ENCODE results near the gene GAA.

DNA sequence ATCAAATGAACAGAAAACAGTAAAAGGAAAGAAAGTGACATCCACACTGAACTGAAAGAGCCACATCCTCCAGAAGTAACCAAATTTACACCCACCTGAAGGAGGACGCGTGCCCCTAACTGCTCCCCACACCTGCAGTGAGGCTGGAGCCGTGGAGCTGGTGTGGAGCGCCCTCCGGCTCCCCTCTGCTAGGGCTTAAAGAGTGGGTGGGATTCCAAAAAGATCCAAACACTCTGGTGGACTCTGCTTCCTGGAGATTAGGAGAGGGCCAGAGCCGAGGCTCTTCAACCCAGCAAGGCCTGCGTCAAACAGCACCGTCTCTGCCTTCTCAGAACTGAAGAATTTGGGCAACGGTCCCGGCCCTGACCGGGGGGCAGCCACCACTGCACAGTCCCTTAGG lies 49.7 kb upstream of the GAA start:
- no peak for TF ChIP-seq POLR2A (IDR thresholded peaks at IDR 0.05)
- TF ChIP-seq, protein P1, sequence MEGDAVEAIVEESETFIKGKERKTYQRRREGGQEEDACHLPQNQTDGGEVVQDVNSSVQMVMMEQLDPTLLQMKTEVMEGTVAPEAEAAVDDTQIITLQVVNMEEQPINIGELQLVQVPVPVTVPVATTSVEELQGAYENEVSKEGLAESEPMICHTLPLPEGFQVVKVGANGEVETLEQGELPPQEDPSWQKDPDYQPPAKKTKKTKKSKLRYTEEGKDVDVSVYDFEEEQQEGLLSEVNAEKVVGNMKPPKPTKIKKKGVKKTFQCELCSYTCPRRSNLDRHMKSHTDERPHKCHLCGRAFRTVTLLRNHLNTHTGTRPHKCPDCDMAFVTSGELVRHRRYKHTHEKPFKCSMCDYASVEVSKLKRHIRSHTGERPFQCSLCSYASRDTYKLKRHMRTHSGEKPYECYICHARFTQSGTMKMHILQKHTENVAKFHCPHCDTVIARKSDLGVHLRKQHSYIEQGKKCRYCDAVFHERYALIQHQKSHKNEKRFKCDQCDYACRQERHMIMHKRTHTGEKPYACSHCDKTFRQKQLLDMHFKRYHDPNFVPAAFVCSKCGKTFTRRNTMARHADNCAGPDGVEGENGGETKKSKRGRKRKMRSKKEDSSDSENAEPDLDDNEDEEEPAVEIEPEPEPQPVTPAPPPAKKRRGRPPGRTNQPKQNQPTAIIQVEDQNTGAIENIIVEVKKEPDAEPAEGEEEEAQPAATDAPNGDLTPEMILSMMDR (IDR thresholded peaks at IDR 0.05 in 8 of 11, conservative IDR thresholded peaks at IDR 0.05 in 3 of 11): no peak

All from spleen (tissue), 7 donors.